OCI-M2 (cell line): ENCODE measurements around the gene ALDH5A1.
"Not testable (repeated sequence)": the region's sequence is repeated elsewhere in the genome, so short reads cannot be mapped to it uniquely, and the experiment has no call there.

ENCODE experiments used
- DNase-seq: peaks from one replicate; lab custom pipeline; 2025; ENCODE audit not compliant: unreplicated experiment; lab: John Stamatoyannopoulos, UW

Gene ALDH5A1

DNA sequence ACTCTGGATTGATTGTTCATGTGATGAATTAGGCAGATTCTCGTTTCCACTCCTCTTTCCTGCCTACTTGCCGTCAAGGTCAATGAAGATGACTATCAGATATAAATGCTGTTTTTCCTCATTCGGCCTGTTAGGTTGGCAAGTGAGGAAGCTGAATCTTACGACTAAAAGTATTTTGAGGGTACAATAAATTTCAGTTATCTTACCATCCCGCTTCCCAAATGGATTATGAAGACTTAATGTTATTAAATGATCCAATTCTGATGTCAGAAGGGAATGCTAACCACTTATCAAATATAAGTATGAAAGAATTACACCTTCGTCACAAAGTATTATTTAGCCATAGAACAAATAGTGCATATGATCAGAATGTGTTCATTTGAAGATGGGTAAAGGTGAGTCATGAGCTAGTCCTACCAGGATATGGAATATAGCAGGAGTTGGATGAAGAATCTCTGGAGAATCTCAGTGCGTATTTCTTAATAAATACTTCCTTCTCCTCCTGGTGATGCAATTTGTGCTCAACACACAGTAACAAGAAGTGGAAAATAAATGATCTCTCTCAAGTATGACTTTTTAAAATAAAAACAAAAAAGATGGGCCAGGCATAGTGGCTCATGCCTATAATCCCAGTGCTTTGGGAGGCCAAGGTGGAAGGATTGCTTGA lies 10.0 kb upstream of the ALDH5A1 start:
- no peak for DNase-seq

DNA sequence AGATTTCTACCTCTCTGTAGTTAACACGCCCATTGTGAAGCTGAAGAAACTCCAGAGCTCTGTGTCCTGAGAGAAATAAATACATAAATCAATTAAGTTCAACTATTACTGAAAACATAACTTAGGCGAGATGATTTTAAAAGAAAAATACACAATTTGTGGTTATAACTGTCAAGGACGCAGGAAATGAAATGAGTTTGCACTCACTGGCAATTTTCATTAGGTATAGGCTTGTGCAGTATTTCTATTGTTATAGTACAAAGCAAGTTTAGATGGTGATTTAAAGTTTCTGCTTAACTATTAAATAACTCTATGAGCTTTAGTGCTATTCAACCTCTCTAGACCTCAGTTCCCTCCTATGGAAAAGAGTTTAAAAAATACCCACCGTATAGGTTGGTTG lies 8.7 kb upstream of the ALDH5A1 start:
- DNase-seq = no peak

DNA sequence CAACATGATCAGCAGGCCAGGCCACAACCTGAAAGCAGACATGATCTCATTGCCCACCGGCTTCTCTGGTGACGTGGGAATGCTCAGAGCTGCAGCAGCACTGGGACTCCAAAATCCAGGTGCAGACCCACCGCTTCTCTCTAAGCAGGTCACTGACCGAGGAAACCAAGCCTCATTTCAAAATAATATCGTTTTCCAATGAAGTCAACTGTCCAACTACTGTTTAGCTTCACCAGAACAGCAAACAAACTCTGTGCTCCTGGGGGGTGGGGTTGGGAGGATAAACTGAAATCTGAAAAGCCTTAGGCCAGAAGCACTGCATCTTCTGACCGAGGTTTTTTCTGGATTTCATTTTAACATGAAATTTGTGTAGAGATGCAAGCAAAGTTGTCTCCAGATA lies 5.3 kb upstream of the ALDH5A1 start, which contains the start of gene GPLD1:
TSS of gene GPLD1 (minus strand) at position 109 of the 400 bp plus-strand sequence. CDS start at position 42, 67 bp downstream.
- DNase-seq = no peak

DNA sequence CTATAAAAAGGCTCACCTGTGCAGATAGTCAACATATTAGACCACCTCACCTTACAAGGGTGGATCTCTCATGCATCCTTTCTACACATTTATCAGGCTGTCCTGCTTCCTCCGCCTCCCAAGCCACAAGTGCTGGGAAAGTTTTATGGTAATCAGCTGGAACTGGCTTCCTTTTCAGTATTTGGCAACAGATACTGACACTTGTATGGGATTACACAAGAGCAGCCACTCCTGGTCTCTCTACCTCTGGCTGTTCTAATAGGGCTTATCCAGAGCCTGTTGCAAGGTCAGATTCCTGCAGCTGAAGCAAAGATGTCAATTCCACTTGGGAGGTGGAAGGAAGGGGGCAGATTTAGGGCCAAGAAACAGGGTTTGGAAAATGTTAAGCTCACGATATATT lies 4.9 kb upstream of the ALDH5A1 start:
- no peak for DNase-seq

DNA sequence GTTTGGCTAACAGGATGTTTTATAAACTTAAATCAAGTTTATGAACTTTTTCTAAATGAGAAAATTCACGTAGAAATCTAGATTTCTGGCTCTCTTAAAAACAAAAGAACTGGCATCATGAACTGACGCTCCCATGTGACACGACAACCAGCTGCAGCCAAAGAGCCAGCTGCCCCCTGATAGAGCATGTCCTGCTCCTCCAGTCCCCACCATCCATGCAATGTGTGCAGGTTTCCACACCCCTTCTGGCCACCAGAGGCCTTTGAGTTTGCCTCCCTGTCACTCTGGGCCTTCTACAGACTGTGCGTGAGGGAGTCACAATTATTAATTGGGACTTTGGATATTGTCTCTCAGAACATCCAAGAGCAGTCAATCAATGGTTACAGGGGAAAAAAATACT lies 3.8 kb upstream of the ALDH5A1 start:
- no peak for DNase-seq

DNA sequence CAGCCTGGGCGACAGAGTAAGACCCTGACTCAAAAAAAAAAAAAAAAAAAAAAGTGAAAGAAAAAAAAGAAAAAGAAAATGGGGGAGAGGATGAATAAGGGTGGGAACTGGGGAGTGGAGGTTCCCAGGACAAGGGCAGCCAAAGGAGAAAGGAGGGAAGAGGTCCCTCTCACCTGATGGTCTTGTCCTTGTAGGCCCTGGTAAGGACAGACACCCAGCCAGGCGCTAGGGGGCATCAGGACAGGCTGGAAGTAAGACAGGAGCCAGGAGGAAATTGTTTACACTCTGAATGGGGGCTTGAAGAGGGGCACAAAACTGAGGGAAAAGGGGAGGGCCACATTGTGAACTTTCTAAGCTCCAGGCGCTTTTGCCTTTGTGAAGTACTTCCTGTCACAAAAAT lies 2.3 kb upstream of the ALDH5A1 start:
- DNase-seq = no peak

DNA sequence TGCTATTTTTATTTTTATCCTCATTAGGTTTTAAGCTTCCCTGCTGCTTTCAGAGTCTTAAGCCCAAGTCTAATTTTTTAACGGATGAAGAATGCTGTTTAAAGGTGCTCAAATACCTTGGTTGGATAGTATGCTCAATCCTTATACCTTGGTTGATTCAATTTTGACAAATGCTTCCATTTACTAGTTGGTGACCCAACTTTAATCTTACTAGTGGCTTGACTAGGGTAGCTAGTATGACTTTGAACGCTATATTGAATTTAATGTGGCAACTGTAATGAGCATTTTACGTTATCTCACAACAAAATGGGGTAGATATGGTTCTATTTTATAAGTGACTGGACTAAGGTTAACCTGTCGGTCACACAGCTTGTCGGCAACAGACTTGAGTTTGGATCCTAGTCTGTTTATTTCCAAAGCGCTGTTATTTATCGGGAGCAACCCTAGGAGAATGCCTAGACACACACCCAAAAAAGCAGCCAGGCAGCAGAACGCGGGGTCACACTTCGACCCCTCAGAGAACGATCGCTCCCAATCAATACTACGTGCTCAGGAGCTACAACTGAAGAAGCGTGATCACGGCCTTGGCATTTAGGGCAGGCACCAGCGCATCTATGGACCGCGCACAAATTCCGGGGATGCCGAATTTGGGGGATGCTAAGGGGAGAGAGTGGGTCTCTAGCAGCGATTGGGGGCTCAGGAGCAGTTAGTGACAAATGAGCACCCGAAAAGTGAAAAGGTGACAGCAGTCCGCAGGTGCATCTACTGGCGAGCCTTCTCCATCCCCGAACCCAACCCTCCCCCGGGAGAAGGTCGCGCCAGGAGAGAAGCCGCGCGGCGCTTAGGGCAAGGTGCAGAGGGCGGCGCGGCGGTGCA lies 586 bp upstream of the ALDH5A1 start:
- DNase-seq = no peak

DNA sequence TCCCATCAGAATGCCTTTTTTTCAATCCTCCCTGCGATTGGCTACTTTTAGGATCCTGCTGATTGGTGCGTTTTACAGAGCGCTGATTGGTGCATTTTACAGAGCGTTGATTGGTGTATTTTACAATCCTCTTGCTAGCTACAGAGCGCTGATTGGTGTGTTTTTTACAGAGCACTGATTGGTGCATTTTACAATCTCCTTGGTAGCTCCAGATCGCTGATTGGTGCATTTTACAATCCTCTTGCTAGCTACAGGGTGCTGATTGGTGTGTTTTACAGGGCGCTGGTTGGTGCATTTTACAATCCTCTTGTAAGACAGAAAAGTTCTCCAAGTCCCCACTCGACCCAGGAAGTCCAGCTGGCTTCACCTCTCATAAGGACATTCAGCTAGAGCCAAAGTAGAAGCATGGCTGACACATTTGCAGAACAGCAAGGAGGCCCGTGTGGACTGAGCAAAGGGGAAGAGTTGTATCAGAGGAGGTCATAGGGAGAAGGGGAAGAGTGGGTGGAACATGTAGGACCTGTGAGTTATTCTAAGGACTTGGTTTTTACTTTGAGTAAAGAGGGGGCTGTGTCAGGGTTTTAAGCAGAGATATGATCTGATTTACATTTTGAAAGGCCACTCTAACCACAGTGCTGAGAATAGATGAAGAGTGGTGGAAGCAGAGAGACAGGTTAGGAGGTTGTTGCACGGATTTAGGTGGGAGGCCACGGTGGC lies 2.6 kb downstream of the ALDH5A1 start:
- no peak for DNase-seq

DNA sequence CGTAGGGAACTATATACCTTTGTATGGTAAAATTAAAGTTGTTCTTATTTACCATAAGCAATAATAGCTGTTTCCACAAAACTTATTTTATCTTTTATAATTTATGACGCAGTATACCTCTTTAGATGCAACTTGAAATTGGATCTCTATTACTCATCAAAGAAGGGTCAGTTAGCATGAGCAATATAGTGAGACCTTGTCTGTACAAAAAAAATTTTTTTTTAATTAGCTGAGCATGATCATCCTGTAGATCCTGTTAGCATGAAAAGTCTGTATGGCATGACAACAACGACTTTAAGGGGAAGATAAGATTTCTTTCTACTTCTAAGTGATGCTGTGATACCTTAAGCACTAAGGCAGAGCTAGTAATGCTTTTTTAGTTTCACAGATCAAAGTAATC lies 5.9 kb downstream of the ALDH5A1 start:
- no peak for DNase-seq

DNA sequence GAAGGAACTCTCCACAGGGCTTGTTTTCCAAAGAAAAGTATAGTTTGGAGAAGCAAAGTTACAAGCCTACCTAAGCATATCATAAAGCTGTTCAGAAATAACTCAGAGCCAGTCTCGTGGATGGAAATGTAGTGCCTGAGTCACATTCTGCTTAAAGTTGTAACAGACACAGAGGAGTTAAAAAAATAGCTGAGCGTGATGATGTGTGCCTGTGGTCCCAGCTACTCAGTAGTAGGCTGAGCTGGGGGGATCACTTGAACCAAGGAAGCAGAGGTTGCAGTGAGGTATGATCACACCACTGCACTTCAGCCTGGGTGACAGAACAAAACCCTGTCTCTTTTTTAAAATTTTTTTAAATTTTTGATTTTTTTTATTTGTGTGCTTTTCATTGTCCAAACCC lies 6.6 kb downstream of the ALDH5A1 start:
- no peak for DNase-seq

DNA sequence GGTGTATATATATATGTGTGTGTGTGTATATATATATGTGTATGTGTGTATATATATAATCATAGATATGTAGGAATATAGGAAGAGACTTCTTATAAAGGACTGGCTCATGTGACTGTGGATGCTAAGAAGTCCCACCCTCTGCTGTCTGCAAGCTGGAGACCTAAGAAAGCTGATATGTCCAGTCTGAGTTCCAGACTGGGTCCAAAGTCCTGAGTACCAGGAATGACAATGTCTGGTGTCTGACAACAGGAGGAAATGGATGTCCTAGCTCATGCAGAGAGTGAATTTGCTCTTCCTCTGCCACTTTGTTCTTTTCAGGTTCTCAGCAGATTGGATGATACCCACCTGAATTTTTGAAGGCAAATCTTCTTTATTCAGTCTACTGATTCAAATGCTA lies 7.1 kb downstream of the ALDH5A1 start:
- DNase-seq = no peak

DNA sequence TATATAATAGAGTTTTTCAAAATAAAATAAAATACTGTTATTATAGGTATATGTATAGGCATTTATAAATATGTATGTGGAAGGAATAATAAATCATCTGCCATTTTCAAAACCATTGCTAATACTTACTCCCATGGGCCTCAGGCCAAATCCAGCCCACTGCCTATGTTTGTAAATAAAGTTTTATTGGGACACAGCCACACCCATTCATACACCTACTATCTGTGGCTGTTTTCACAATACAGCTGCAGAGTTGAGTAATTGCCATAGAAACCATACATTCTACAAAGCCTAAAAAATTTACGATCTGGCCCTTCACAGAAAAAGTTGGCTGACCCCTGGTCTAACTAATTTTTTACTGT lies 9.5 kb downstream of the ALDH5A1 start:
- DNase-seq = no peak

DNA sequence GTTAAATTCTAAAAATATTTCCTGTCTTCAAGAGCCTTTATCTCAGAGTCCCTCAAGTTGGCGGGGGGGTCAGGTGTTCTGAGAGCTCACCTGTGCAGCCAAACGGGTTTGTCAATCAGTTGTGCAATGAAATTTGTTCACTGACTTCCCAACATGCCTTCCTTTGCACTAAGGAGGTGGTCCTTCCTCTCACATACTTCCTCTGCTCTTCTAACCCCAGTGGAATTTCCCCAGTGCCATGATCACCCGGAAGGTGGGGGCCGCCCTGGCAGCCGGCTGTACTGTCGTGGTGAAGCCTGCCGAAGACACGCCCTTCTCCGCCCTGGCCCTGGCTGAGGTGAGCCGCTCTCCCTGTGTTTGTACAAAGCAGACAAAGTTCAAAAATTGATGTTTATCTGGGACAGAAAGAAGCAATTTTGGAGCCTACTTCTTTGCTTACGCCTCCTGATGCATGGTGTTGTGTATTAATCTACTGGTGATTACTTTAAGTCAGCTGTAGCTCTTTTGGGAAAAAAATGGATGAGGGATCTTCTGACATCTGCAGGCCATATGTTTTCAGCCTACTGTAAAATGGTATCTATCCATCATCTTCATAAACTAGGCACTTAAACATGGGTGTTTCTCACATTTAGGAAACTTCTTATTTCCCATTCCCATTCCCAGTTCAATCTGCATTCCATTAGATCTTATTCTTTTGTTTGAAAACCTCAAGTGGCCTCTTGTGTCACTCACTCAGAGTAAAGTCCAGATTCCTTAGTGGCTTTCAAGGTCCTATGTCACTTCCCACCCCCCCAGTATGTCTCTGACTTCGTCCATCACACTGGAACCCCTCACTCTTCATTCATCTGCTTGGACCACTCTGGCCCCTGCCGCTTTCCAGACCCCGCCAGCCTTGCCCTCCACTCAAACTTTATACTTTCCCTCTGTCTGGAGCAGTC lies 10.1 kb downstream of the ALDH5A1 start:
- DNase-seq = no peak

DNA sequence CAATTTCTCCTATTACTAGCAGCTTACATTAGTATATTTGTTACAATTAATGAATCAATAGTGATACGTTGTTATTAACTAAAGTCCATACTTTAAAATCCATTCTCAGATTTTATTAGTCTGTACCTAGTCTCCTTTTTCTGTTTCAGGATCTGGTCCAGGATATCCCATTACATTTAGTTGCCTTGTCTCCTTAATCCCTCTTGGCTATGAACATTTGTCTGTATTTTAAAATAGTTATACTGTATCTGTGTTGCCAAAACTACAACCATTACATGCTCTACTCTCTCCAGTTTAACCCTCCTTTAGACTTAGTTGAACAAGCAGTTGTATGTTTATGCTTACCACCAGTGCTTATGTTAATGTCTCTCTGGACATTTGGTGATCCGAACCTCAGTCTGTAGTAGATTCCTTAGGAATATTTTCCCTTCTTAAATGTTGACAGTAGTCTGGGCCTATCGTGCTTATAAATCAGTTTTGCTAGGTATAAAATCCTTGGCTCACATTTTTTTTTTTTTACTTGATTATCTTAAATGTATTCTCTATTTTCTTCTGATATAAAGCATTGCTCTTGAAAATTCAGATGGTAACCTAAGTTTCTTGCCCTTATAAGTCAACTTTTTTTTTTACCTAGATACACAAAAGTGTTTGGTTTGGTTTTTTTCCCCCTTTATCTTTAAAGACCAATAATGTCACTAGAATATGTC lies 12.2 kb downstream of the ALDH5A1 start:
- DNase-seq = no peak

DNA sequence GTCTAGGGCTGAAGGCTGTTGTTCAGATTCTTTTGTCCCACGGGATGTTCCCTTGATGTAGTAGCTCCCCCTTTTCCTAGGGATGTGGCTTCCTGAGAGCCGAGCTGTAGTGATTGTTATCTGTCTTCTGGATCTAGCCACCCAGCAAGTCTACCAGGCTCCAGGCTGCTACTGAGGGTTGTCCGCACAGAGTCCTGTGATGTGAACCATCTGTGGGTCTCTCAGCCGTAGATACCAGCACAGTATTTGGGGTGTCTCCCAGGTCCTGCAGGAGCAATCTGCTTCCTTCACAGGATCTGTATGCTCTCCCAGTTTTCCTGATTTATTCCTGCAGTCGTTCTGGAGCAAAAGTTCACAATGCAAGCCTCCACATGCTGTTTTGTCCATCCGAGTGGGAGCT lies 17.2 kb downstream of the ALDH5A1 start:
- not testable (repeated sequence) for DNase-seq

DNA sequence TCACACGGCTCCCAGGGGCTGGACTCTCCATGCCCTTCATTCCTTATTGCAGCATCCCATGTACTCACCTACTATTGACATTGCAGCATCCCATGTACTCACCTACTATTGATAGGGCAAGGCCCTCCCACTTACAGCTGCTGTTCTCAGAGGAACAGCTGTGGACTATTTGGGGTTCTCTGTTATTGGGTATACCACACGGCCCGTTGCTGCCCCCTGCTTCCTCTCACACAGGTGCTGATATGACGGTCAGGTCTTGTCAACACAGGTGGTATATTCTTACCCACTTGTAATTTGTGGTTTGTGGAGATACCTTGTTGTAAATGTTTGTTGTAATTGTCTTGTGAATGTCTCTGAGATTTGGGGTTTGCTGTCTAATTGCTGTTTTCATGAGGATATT lies 18.8 kb downstream of the ALDH5A1 start:
- no peak for DNase-seq

DNA sequence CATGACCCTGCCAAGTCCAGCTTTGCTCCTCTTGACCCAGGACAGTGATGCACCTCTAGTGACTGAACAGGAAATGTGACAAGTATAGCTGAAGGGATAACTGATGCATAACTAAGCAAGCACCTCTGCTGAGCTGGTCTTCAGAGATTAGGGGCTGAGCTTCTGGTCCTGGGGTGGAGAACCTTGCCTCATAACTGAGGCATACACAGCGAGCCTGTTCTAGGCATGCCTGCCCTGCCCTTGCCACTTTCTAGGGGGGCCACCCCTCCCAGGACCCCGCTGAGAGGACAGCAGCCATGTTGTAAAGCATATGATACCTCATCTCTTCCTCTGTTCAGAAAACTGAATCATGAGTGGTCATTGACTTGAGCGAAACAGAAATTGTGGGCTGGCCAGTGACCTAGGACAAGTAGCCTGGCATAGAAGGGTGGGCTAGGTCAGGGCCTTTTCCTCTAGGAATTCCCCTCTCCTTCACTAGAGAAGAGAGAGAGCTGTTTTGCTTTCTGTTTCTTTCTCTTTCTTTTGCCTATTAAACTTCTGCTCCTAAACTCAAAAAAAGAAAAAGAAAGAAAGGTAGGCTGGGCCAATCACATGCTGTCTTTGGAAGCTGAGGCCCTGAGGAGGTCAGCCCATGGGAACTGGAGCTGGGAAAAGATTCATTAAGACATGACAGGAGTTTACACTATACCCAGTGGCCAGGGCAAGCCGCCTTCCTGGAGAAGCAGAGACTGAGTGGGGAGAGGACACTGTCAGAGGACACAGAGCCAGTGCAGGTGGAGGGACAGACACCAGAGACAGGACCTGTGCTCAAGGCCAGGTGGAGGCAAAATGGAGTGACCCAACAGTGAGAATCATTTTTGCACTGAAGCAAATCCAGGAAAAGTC lies 23.1 kb downstream of the ALDH5A1 start:
- no peak for DNase-seq

DNA sequence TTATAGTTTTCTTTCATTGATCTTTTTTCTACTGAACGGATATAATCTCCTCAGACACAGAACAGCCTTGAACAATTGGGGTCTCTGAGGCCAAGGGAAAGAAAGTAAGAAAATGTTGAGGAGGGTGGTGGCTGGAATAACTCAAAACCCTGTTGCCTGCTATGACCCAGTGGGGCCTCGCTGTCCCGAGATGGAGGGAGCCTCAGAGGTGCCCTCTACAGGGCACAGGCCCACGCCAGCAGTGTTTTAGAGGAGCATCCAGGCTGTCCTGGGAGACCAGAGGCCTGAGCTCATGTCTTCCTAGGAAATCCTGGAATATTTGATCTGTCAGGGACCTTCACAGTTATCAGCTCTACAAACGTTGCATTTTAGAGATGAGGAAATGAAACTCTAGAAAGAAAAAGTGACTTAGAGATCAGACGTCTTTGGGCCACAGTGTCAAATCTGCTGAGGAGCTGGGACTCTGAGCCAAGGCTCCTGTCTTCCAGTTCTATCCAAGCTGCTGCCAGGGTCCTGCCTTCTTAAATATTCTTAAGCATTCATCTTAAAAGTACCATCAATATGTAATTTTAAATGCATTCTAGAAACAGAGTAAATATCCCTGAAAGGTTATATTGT lies 26.3 kb downstream of the ALDH5A1 start:
- DNase-seq = peak; percentile 18
